ENCODE measurements around the gene TH. TPM values are rescaled to one million over a fixed set of nuclear protein-coding genes. Genes with fewer than 3 reads are reported as not detected.

TH gene
- polyA plus RNA-seq, 3 donors: not detected

DNA sequence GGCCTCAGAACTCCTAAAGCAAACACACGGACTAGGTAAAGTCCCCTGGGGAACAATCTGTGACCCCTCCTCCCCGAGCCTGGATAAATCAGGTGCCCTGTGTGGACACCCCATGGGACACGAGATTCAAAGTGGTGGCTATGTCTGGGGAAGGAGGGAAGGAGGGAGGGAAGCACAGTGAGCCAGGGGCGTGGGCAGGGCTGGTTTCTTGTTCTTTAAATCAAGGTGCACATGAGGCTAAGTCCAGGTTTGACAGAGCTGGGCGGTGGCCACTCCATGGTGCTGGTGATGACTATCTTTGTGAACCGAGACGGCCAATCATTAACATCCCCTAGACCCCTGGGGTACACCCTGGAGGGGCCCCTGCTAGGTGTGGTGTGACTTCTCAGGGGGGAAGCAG lies 20.3 kb upstream of the TH start:
- Histone ChIP-seq H2AFZ (ENCODE audit: insufficient read depth, low read depth, low read length, poor library complexity, severe bottlenecking) (no peak overlapping the region), H3K9ac (ENCODE audit: insufficient read depth, low read length, poor library complexity, severe bottlenecking) (no peak overlapping the region), H3K9me3 (replicated peaks in 1 of 2; ENCODE audit: control insufficient read depth in 1 of 2, insufficient read depth in 1 of 2, low read length in 2 of 2) (no peaks in the 10 kb centered on the region), H3K4me2 (replicated peaks; ENCODE audit: extremely low read depth, low read length, poor library complexity, severe bottlenecking) (no peak overlapping the region), H3K27ac (ENCODE audit: low read depth in 1 of 2, low read length in 2 of 2) (peak overlapping the region; percentile 46 to 75), H4K20me1 (ENCODE audit: insufficient read depth, low read length) (no peaks in the 10 kb centered on the region), H3K4me3 (replicated peaks in 1 of 3; ENCODE audit: low read depth in 2 of 3, low read length in 3 of 3) (peak overlapping the region in 1 of 3 experiments; percentile 64), H3K27me3 (ENCODE audit: control insufficient read depth in 2 of 2, insufficient read depth in 2 of 2, low read length in 2 of 2) (peaks cover 0 to 5% of the 10 kb centered on the region in 2 donors), H3K36me3 (replicated peaks in 1 of 2; ENCODE audit: control insufficient read depth in 1 of 2, insufficient read depth in 2 of 2, low read length in 2 of 2) (no peaks in the 10 kb centered on the region), H3K79me2 (ENCODE audit: insufficient read depth, low read length) (no peaks in the 10 kb centered on the region), H3K4me1 (ENCODE audit: control insufficient read depth in 1 of 2, insufficient read depth in 2 of 2, low read length in 2 of 2) (peaks cover 22 to 39% of the 10 kb centered on the region in 2 donors)
- Mint-ChIP-seq H3K4me3 (no peak overlapping the region), H3K27me3 (ENCODE audit: low read depth in 3 of 3) (peaks cover 13 to 18% (median 14%) of the 10 kb centered on the region in 3 donors), H3K9me3 (no peaks in the 10 kb centered on the region), H3K36me3 (no peaks in the 10 kb centered on the region), H3K27ac (peak overlapping the region in 6 of 7 donors; percentile 70 to 90 (median 86)), H3K4me1 (peaks cover 18% of the 10 kb centered on the region)
- 89% methylated on average over 4 of the region's 7 CpGs for WGBS (ENCODE audit: insufficient coverage)
- intact Hi-C loops (cut with micrococcal nuclease): loop anchor here (10.0 kb wide), 1 partner anchor 333 kb away; no protein-coding TSS in a partner anchor
- TF ChIP-seq, protein P1, sequence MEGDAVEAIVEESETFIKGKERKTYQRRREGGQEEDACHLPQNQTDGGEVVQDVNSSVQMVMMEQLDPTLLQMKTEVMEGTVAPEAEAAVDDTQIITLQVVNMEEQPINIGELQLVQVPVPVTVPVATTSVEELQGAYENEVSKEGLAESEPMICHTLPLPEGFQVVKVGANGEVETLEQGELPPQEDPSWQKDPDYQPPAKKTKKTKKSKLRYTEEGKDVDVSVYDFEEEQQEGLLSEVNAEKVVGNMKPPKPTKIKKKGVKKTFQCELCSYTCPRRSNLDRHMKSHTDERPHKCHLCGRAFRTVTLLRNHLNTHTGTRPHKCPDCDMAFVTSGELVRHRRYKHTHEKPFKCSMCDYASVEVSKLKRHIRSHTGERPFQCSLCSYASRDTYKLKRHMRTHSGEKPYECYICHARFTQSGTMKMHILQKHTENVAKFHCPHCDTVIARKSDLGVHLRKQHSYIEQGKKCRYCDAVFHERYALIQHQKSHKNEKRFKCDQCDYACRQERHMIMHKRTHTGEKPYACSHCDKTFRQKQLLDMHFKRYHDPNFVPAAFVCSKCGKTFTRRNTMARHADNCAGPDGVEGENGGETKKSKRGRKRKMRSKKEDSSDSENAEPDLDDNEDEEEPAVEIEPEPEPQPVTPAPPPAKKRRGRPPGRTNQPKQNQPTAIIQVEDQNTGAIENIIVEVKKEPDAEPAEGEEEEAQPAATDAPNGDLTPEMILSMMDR (IDR thresholded peaks at IDR 0.05): no peak
- DNase-seq: no peak

DNA sequence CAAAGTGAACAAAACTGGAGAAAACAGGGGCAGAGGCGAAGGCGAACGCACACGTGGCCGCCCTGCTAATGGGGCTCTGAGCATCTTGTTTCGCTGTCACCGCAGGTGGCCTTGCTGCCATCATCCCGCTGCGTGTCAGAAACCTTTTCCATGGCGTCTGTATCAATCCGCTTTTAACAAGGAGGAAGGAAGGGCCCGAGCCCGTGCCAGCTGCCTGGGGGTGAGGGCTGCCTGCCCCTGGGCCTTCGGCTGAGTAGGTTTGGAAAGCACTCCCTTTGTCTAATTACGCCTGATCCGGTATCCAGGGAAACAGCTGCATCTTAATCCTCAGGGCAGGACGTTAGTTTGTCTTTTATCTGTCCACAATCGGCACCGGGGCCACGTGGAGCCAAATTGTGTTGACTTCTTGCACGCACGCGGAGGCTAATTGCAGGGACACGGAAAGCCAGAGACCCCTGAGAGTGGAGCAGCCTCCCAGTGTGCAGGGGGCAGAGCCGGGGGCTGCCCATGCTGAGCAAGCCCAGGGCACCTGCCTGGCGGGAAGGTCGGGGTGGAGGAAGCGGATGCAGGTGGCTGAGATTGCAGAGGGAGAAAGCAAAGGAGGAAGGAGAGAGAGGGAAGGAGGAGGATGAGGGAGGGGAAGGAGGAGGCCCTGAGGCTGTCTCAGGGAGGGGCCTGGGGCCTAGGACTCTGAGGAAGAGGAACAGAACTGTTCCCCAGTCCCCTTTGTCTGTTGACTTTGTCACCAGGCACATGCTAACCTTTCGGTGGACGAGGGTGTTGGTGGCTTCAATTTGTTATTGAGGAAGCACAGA lies 19.2 kb upstream of the TH start:
- TF ChIP-seq, protein P1 (IDR thresholded peaks at IDR 0.05): no peak
- no peaks in the 10 kb centered on the region for H3K79me2 ChIP-seq (ENCODE audit: insufficient read depth, low read length)
- intact Hi-C loops (cut with micrococcal nuclease): loop anchor here (10.0 kb wide), 1 partner anchor 334 kb away; no protein-coding TSS in a partner anchor
- Mint-ChIP-seq H3K27ac (peak overlapping the region; percentile 42 to 90 (median 86)), H3K4me1 (peaks cover 18% of the 10 kb centered on the region), H3K9me3 (no peaks in the 10 kb centered on the region), H3K4me3 (peak overlapping the region; percentile 17 to 62), H3K27me3 (ENCODE audit: low read depth in 3 of 3) (peaks cover 4 to 8% (median 8%) of the 10 kb centered on the region in 3 donors), H3K36me3 (no peaks in the 10 kb centered on the region)
- no peaks in the 10 kb centered on the region for H4K20me1 ChIP-seq (ENCODE audit: insufficient read depth, low read length)
- peak; percentile 81 to 86 (median 84) for DNase-seq
- WGBS (ENCODE audit: insufficient coverage): 18% methylated on average over 28 of the region's 30 CpGs
- H2AFZ ChIP-seq (ENCODE audit: insufficient read depth, low read depth, low read length, poor library complexity, severe bottlenecking): peak overlapping the region; percentile 62
- no peaks in the 10 kb centered on the region for H3K9me3 ChIP-seq (replicated peaks in 1 of 2; ENCODE audit: control insufficient read depth in 1 of 2, insufficient read depth in 1 of 2, low read length in 2 of 2)
- peak overlapping the region; percentile 69 for H3K4me2 ChIP-seq (replicated peaks; ENCODE audit: extremely low read depth, low read length, poor library complexity, severe bottlenecking)
- H3K4me3 ChIP-seq (replicated peaks in 1 of 3; ENCODE audit: low read depth in 2 of 3, low read length in 3 of 3): peak overlapping the region in 1 of 3 experiments; percentile 64
- peaks cover 22 to 42% of the 10 kb centered on the region in 2 donors for H3K4me1 ChIP-seq (ENCODE audit: control insufficient read depth in 1 of 2, insufficient read depth in 2 of 2, low read length in 2 of 2)
- no peaks in the 10 kb centered on the region for H3K27me3 ChIP-seq (ENCODE audit: control insufficient read depth in 2 of 2, insufficient read depth in 2 of 2, low read length in 2 of 2)
- peak overlapping the region; percentile 46 to 75 for H3K27ac ChIP-seq (ENCODE audit: low read depth in 1 of 2, low read length in 2 of 2)
- H3K36me3 ChIP-seq (replicated peaks in 1 of 2; ENCODE audit: control insufficient read depth in 1 of 2, insufficient read depth in 2 of 2, low read length in 2 of 2): no peaks in the 10 kb centered on the region
- H3K9ac ChIP-seq (ENCODE audit: insufficient read depth, low read length, poor library complexity, severe bottlenecking): peak overlapping the region; percentile 39
